Panc1 (cell line): Measurements from ENCODE around the gene ZCCHC7. TPM values are rescaled to one million over a fixed set of nuclear protein-coding genes. Genes with fewer than 3 reads are reported as not detected.
"Not testable (repeated sequence)": the region's sequence is repeated elsewhere in the genome, so short reads cannot be mapped to it uniquely, and the experiment has no call there.

Source experiments
- ATAC-seq: fragments of 200-7000 bp; cut with Tn5 transposase; 2 replicates; pipeline ENCODE4 v1.9.1; 2020; ENCODE audit warnings: mild to moderate bottlenecking, moderate library complexity
- BruUV-seq: library from RNA; stranded (reverse); fragments of 400-500 nt; replicated peaks from 2 replicates; lab custom pipeline; 2021; lab: Mats Ljungman, UMichigan
- CTCF ChIA-PET: fragments of 300-600 bp; sonication (Branson Sonifier 250); formaldehyde crosslinking; loops from one replicate; lab custom pipeline; 2022; ENCODE audit warnings: antibody characterized with exemption; lab: Charles Lee
- POLR2A ChIA-PET: fragments of 300-600 bp; sonication (Branson Sonifier 250); formaldehyde crosslinking; loops from one replicate; lab custom pipeline; 2022; ENCODE audit warnings: antibody characterized with exemption; lab: Charles Lee
- DNase-seq: peaks from one replicate; pipeline ENCODE4 v3.0.0-alpha.2; 2010; ENCODE audit warnings: low read depth, low spot score
- H3K27ac ChIP-seq: 2 replicates; pipeline ENCODE4 v1.5.1; 2011; ENCODE audit warnings: mild to moderate bottlenecking, low read length, inconsistent platforms
- H3K27me3 ChIP-seq: fragments of 200-500 bp; sonication (Bioruptor generic); 2 replicates; pipeline ENCODE4 v1.6.0; 2014; ENCODE audit warnings: low read length, inconsistent platforms; ENCODE audit not compliant: control insufficient read depth, insufficient read depth
- H3K36me3 ChIP-seq: fragments of 200-500 bp; sonication (Bioruptor generic); 2 replicates; pipeline ENCODE4 v1.5.1; 2014; ENCODE audit warnings: inconsistent platforms, mild to moderate bottlenecking, low read length, moderate library complexity; ENCODE audit not compliant: control insufficient read depth, insufficient read depth
- H3K4me1 ChIP-seq: 2 replicates; pipeline ENCODE4 v1.5.1; 2011; ENCODE audit warnings: inconsistent platforms, mild to moderate bottlenecking, low read length, moderate library complexity; ENCODE audit not compliant: control insufficient read depth, insufficient read depth
- H3K4me3 ChIP-seq, 2 experiments: 2 replicates each; pipeline ENCODE4 v1.5.1; 2011 to 2012; ENCODE audit warnings: low read depth in 2 of 2, low read length in 2 of 2, mild to moderate bottlenecking in 2 of 2, inconsistent platforms in 1 of 2, moderate library complexity in 1 of 2
- H3K9me3 ChIP-seq: fragments of 200-500 bp; sonication (Bioruptor generic); 2 replicates; pipeline ENCODE4 v1.5.1; 2014; ENCODE audit warnings: low read depth, mild to moderate bottlenecking, inconsistent platforms, low read length, moderate library complexity; ENCODE audit not compliant: control insufficient read depth, insufficient read depth
- POLR2AphosphoS5 ChIP-seq: IDR thresholded peaks from 2 replicates; pipeline ENCODE4 v1.6.1; 2012; ENCODE audit warnings: mild to moderate bottlenecking, low read depth, low read length, moderate library complexity
- SIN3A ChIP-seq: IDR thresholded peaks from 2 replicates; pipeline ENCODE4 v1.6.1; 2012; ENCODE audit warnings: low read depth, mild to moderate bottlenecking, low read length, moderate library complexity, borderline replicate concordance; ENCODE audit not compliant: insufficient read depth
- TCF7L2 ChIP-seq: IDR thresholded peaks from 2 replicates; pipeline ENCODE4 v1.6.1; 2011; ENCODE audit warnings: mild to moderate bottlenecking, low read depth, low read length, inconsistent platforms
- in situ Hi-C: cut with HindIII; loops from 2 replicates; pipeline ENCODE4 v1.10.0; 2016; ENCODE audit warnings: low sequenced_read_pairs, low pct_unique_long_range_greater_than_20kb
- intact Hi-C: fragments of 100-400 bp; cut with micrococcal nuclease; formaldehyde crosslinking; loops from one replicate; pipeline ENCODE4 v1.10.0; 2022; ENCODE audit not compliant: unreplicated experiment
- total RNA-seq: library from RNA; stranded (reverse); gene quantifications from one replicate; pipeline ENCODE4 v1.2.1, GENCODE V29; 2021; ENCODE audit not compliant: unreplicated experiment
- TF ChIP-seq, protein P1 (sequence below), 2 experiments: IDR thresholded peaks; 2 replicates each; pipeline ENCODE4 v1.6.1; 2011 to 2012; ENCODE audit warnings: low read depth in 2 of 2, control low read depth in 1 of 2, low read length in 1 of 2, mild to moderate bottlenecking in 1 of 2, moderate library complexity in 1 of 2; ENCODE audit not compliant: insufficient read depth in 1 of 2
- TF ChIP-seq, protein P2 (sequence below): fragments of 450-650 bp; IDR thresholded peaks from 2 replicates; pipeline ENCODE4 v1.5.1; 2017; ENCODE audit warnings: mild to moderate bottlenecking

Gene ZCCHC7
- total RNA-seq, 1 experiment from 2014 or later: 43.7 TPM

DNA sequence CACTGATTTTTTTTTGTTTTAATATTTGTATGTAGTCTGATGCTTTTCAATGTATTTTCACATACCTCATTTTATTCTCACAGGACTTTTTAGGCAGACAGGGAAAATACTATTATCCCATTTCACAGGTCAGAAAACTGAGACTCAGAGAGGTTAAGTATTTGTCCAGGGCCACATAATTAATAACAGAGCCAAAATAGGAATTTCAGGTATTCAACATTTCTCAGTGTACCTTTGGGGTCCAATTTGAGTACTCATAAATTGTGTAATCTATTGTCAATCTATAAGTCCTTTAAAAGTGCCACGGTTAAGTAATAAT is 181.4 kb downstream of the ZCCHC7 start:
- ChIA-PET CTCF (no interaction called here), POLR2A (no interaction called here)
- in situ Hi-C loops: loop anchor here (5.0 kb wide), 1 partner anchor 50 kb away; no protein-coding TSS in a partner anchor

DNA sequence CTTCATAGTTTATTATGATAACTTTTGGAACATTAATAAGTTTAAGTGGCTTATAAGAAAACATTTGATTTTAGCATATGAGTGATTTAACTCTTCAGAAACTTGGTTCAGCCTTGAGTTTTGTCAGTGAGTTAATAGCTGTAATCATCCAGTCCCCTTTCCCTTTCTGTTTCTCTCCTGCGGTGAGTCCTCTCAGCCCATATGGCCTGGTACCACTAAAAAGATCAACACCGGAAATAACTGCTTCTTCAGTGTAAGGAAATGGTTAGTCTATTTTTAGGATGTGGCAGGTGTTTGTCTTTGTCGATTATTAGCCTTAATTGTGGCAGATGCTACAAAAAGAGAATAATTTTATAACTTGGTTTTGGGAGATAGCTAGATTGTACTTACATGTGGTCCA is 181.9 kb downstream of the ZCCHC7 start:
- ATAC-seq (no peak), DNase-seq (no peak)
- Histone ChIP-seq H3K36me3 (no peaks in the 10 kb centered on the region), H3K27ac (no peak overlapping the region), H3K9me3 (no peaks in the 10 kb centered on the region), H3K4me1 (no peaks in the 10 kb centered on the region), H3K27me3 (no peaks in the 10 kb centered on the region), H3K4me3 (no peak overlapping the region)
- ChIA-PET CTCF (interaction anchor here (0.7 kb wide), 1 partner anchor 172 kb away, joined by 6 read pairs; no protein-coding TSS in a partner anchor), POLR2A (no interaction called here)
- no TSS peak for BruUV-seq
- in situ Hi-C loops: loop anchor here (5.0 kb wide), 1 partner anchor 50 kb away; no protein-coding TSS in a partner anchor
- TF ChIP-seq SIN3A: no peak
- TF ChIP-seq, protein P1, sequence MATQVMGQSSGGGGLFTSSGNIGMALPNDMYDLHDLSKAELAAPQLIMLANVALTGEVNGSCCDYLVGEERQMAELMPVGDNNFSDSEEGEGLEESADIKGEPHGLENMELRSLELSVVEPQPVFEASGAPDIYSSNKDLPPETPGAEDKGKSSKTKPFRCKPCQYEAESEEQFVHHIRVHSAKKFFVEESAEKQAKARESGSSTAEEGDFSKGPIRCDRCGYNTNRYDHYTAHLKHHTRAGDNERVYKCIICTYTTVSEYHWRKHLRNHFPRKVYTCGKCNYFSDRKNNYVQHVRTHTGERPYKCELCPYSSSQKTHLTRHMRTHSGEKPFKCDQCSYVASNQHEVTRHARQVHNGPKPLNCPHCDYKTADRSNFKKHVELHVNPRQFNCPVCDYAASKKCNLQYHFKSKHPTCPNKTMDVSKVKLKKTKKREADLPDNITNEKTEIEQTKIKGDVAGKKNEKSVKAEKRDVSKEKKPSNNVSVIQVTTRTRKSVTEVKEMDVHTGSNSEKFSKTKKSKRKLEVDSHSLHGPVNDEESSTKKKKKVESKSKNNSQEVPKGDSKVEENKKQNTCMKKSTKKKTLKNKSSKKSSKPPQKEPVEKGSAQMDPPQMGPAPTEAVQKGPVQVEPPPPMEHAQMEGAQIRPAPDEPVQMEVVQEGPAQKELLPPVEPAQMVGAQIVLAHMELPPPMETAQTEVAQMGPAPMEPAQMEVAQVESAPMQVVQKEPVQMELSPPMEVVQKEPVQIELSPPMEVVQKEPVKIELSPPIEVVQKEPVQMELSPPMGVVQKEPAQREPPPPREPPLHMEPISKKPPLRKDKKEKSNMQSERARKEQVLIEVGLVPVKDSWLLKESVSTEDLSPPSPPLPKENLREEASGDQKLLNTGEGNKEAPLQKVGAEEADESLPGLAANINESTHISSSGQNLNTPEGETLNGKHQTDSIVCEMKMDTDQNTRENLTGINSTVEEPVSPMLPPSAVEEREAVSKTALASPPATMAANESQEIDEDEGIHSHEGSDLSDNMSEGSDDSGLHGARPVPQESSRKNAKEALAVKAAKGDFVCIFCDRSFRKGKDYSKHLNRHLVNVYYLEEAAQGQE (IDR thresholded peaks at IDR 0.05; ENCODE audit: insufficient read depth in 1 of 2, low read depth in 2 of 2, low read length in 1 of 2): no peak
- no peak for TF ChIP-seq POLR2AphosphoS5
- no peak for TF ChIP-seq TCF7L2
- TF ChIP-seq, protein P2, sequence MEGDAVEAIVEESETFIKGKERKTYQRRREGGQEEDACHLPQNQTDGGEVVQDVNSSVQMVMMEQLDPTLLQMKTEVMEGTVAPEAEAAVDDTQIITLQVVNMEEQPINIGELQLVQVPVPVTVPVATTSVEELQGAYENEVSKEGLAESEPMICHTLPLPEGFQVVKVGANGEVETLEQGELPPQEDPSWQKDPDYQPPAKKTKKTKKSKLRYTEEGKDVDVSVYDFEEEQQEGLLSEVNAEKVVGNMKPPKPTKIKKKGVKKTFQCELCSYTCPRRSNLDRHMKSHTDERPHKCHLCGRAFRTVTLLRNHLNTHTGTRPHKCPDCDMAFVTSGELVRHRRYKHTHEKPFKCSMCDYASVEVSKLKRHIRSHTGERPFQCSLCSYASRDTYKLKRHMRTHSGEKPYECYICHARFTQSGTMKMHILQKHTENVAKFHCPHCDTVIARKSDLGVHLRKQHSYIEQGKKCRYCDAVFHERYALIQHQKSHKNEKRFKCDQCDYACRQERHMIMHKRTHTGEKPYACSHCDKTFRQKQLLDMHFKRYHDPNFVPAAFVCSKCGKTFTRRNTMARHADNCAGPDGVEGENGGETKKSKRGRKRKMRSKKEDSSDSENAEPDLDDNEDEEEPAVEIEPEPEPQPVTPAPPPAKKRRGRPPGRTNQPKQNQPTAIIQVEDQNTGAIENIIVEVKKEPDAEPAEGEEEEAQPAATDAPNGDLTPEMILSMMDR: no peak
- intact Hi-C loops: no loop called here

More for the DNA sequence above, 181.4 kb downstream of the ZCCHC7 start:
- ATAC-seq: no peak
- Histone ChIP-seq H3K27ac (no peak overlapping the region), H3K36me3 (no peaks in the 10 kb centered on the region), H3K4me1 (no peaks in the 10 kb centered on the region), H3K4me3 (no peak overlapping the region), H3K9me3 (no peaks in the 10 kb centered on the region), H3K27me3 (no peaks in the 10 kb centered on the region)
- intact Hi-C loops: no loop called here
- no peak for DNase-seq
- TF ChIP-seq TCF7L2 (no peak), SIN3A (no peak), POLR2AphosphoS5 (no peak)
- TF ChIP-seq, protein P2: no peak; the same call in 1 of the 2 replicates
- TF ChIP-seq, protein P1 (IDR thresholded peaks at IDR 0.05; ENCODE audit: insufficient read depth in 1 of 2, low read depth in 2 of 2, low read length in 1 of 2): no peak
- no TSS peak for BruUV-seq

DNA sequence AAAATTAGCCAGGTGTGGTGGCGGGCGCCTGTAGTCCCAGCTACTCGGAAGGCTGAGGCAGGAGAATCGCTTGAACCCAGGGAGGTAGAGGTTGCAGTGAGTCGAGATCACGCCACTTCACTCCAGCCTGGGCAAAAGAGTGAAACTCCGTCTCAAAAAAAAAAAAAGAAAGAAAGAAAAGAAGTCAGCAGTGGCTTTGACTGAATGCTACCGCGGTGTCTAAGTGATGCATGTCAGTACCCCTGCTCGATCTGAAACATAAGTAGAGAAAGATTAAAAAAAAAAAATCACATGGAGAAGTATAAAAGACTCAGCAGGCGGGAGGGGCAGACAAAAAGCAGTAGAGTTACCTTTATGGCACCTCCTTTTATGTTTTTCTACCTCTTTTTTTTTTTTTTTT is 182.9 kb downstream of the ZCCHC7 start:
- BruUV-seq, H3K4me3 ChIP-seq, CTCF ChIA-PET, intact Hi-C loops, H3K27ac ChIP-seq, DNase-seq, ATAC-seq, H3K4me1 ChIP-seq, H3K27me3 ChIP-seq, H3K36me3 ChIP-seq, H3K9me3 ChIP-seq, POLR2A ChIA-PET: not testable (repeated sequence)
- in situ Hi-C loops: loop anchor here (5.0 kb wide), 1 partner anchor 49 kb away; no protein-coding TSS in a partner anchor
